Glutamatergic neuron (in vitro differentiated cells): ENCODE results near the gene UBE2D1. TPM values are rescaled to one million over a fixed set of nuclear protein-coding genes. Genes with fewer than 3 reads are reported as not detected.
"Not testable (repeated sequence)": the region's sequence is repeated elsewhere in the genome, so short reads cannot be mapped to it uniquely, and the experiment has no call there.

ENCODE experiments used
- DNase-seq: peaks from one replicate; pipeline ENCODE4 v3.0.0; 2022
- H3K27ac Mint-ChIP-seq: one replicate; pipeline ENCODE4 v1.8.0; 2020; ENCODE audit warnings: mild to moderate bottlenecking, mixed read lengths, inconsistent platforms; ENCODE audit not compliant: unreplicated experiment
- H3K27me3 Mint-ChIP-seq: one replicate; pipeline ENCODE4 v1.8.0; 2020; ENCODE audit warnings: mild to moderate bottlenecking, moderate library complexity, mixed read lengths, inconsistent platforms; ENCODE audit not compliant: unreplicated experiment
- H3K36me3 Mint-ChIP-seq: one replicate; pipeline ENCODE4 v1.8.0; 2020; ENCODE audit warnings: mild to moderate bottlenecking, mixed read lengths, inconsistent platforms; ENCODE audit not compliant: unreplicated experiment
- H3K4me1 Mint-ChIP-seq: one replicate; pipeline ENCODE4 v1.8.0; 2020; ENCODE audit warnings: mild to moderate bottlenecking, low read depth, mixed read lengths, inconsistent platforms; ENCODE audit not compliant: unreplicated experiment
- H3K4me3 Mint-ChIP-seq: one replicate; pipeline ENCODE4 v1.8.0; 2020; ENCODE audit warnings: mild to moderate bottlenecking, mixed read lengths, inconsistent platforms; ENCODE audit not compliant: unreplicated experiment
- H3K9me3 Mint-ChIP-seq: one replicate; pipeline ENCODE4 v1.8.0; 2020; ENCODE audit warnings: mild to moderate bottlenecking, moderate library complexity, mixed read lengths, inconsistent platforms; ENCODE audit not compliant: unreplicated experiment
- CTCF ChIP-seq: fragments of 200-600 bp; sonication (generic); IDR thresholded peaks from one replicate; pipeline ENCODE4 v1.5.0; 2021; ENCODE audit not compliant: partially characterized antibody, unreplicated experiment
- total RNA-seq: library from RNA; stranded (reverse); fragmentation: NEBNext Ultra II Directional; extraction: Animal tissue kit (Norgen Biotek cat#: 25700); gene quantifications from one replicate; pipeline ENCODE4 v1.2.1, GENCODE V29; 2021; ENCODE audit not compliant: unreplicated experiment

Gene UBE2D1
- total RNA-seq, 1 donor from 2014 or later: 48.1 TPM

- Mint-ChIP-seq H3K4me1 (no peaks in the 10 kb centered on the region), H3K4me3 (no peak overlapping the region), H3K36me3 (no peaks in the 10 kb centered on the region), H3K27me3 (no peaks in the 10 kb centered on the region), H3K27ac (no peak overlapping the region), H3K9me3 (no peaks in the 10 kb centered on the region)
- TF ChIP-seq CTCF: no peak
- DNase-seq: no peak
These were observed 81.0 kb downstream of the UBE2D1 start for GRCh38 chr10:58415757-58416156.

GRCh38 chr10:58417902-58418301 lies 83.1 kb downstream of the UBE2D1 start:
- not testable (repeated sequence) for H3K4me1 Mint-ChIP-seq, H3K4me3 Mint-ChIP-seq, H3K27ac Mint-ChIP-seq, DNase-seq, H3K27me3 Mint-ChIP-seq, H3K36me3 Mint-ChIP-seq, H3K9me3 Mint-ChIP-seq

Other genes starting within 250 kb of the UBE2D1 start
- 7.6 TPM for gene IPMK, start 67.1 kb upstream of the UBE2D1 start, total RNA-seq
- 29.3 TPM for gene CISD1, start 65.8 kb upstream of the UBE2D1 start, total RNA-seq
- 31.8 TPM for gene TFAM, start 50.4 kb downstream of the UBE2D1 start, total RNA-seq
- 0.12 TPM for gene BICC1, start 177.9 kb downstream of the UBE2D1 start, total RNA-seq